ENCODE data around the gene RPS6KA2. TPM values are rescaled to one million over a fixed set of nuclear protein-coding genes. Genes with fewer than 3 reads are reported as not detected.

Gene RPS6KA2
- total and polyA plus RNA-seq, 3 donors from 2014 or later, result 18.4 to 21.7 (median 19.8) TPM

- intact Hi-C loops (cut with DNase I; ENCODE audit: low total_unique reads), result no loop called here
- H3K27ac ChIP-seq, result no peak overlapping the region
- H3K36me3 ChIP-seq (ENCODE audit: low read depth, missing control alignments), result no peaks in the 10 kb centered on the region
- WGBS, 2 donors, result 96 to 100% methylated on average over 1 to 2 of the region's 2 CpGs
- H3K27me3 ChIP-seq, result no peaks in the 10 kb centered on the region
- H3K9me3 ChIP-seq, result no peaks in the 10 kb centered on the region
- H3K4me3 ChIP-seq, result no peak overlapping the region
- H3K4me1 ChIP-seq, result no peaks in the 10 kb centered on the region
- TF ChIP-seq POLR2A (IDR thresholded peaks at IDR 0.05) (no peak), CTCF (IDR thresholded peaks at IDR 0.05) (no peak)
- no peak for DNase-seq
Observed at GRCh38 chr6:166507380-166507779, 119.7 kb downstream of the RPS6KA2 start.

DNA sequence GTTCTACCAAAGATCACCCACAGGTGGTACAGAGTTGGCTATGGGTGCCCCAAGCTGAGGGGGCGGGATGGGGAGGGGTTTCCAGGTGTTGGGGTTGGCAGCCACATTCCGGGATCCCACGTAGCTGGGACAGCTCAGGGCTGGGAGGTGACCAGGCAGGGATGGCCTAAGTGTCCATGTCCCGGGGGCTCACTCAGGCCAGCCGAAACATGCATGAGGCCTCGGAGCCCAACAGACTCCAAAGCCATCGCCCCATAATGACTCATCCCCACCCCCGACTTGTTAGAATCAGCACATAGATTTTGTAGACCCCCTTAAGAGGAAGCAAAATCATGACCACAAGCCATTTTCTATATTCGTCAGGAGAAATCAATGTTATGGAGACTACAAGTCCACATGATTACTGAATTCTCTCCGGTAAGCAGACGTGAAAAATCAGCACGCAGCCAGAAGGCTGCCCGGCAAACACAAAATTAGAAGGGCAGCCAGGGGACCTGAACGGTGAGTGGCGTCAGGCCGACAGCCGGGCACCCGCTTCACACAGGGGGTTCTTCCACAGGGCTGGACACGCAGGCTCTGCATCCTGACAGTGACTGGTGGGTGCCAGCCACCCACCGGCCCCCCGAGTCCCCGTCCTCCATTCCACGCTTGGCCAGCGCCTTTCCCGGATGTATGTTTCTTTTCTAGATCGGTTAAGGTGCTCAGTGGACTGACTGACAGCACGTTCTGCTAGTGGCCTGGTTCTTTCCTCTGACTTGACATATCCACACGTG lies 121.7 kb downstream of the RPS6KA2 start:
- TF ChIP-seq POLR2A (IDR thresholded peaks at IDR 0.05), result no peak
- no peak for TF ChIP-seq CTCF (IDR thresholded peaks at IDR 0.05)

DNA sequence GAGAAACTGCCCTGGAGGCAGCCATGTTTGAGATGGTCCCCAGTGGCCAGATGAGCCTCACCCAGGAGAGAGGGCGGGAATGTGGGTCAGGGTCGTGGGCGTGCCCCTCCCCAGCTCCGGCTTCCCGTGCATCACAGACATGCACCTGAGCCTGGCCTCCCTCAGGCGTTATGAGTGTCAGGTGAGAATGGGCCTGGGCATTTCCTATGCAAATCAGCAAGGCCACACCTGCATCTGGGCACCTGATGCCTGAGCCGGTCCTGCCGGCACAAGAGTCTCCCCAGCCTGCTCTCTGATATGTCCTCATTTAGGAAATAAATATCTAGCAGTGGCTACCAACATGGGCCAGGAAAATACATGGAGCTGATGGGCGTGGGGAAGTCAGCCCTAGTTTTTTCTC lies 123.0 kb downstream of the RPS6KA2 start:
- no peak for DNase-seq
- intact Hi-C loops (cut with DNase I; ENCODE audit: low total_unique reads), result no loop called here
- no peak for TF ChIP-seq POLR2A (IDR thresholded peaks at IDR 0.05)
- no peak for TF ChIP-seq CTCF (IDR thresholded peaks at IDR 0.05)
- Histone ChIP-seq H3K4me1 (no peaks in the 10 kb centered on the region), H3K9me3 (no peaks in the 10 kb centered on the region), H3K27ac (no peak overlapping the region), H3K27me3 (no peaks in the 10 kb centered on the region), H3K36me3 (ENCODE audit: low read depth, missing control alignments) (no peaks in the 10 kb centered on the region), H3K4me3 (no peak overlapping the region)
- WGBS, 2 donors, result 90 to 99% methylated on average over 5 to 9 of the region's 9 CpGs

More for the DNA sequence above, 121.7 kb downstream of the RPS6KA2 start:
- Histone ChIP-seq H3K4me1 (no peaks in the 10 kb centered on the region), H3K27ac (no peak overlapping the region), H3K4me3 (no peak overlapping the region), H3K36me3 (ENCODE audit: low read depth, missing control alignments) (no peaks in the 10 kb centered on the region), H3K9me3 (no peaks in the 10 kb centered on the region), H3K27me3 (no peaks in the 10 kb centered on the region)
- no peak for DNase-seq
- 93 to 96% methylated on average over 26 to 28 of the region's 28 CpGs for WGBS, 2 donors
- intact Hi-C loops (cut with DNase I; ENCODE audit: low total_unique reads), result no loop called here

DNA sequence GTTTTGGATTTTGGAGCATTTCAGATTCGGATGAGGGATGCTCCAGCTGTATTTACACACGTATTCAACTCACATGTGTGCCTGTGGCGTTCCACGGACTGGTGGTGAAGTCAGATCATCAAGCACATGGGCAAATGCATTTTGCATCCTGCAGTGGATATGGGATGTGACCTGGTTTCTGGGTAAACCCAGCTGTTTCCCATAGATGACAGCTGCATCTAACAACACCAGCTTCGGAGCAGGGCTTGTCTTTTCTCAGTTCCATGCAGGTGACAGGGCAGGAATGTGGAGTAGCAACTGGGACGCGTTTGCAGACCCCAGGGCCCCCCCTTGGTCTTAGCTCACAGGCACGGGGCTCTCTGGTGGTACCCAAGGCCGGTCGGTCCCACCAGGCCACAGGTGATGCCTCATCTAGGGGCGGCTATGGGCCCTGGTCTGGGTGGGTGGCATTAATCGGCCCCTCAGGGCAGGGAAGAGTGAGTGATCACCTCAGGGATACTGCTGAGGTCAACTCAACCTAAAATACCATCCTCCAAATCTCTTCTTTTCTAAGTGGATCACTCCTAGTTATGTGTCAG lies 123.8 kb downstream of the RPS6KA2 start:
- no peak for DNase-seq
- H3K36me3 ChIP-seq (ENCODE audit: low read depth, missing control alignments), result no peaks in the 10 kb centered on the region
- WGBS, 2 donors, result 96 to 98% methylated on average over 7 to 12 of the region's 12 CpGs

More for the DNA sequence above, 123.8 kb downstream of the RPS6KA2 start:
- Histone ChIP-seq H3K27me3 (no peaks in the 10 kb centered on the region), H3K4me1 (no peaks in the 10 kb centered on the region), H3K4me3 (no peak overlapping the region), H3K27ac (no peak overlapping the region), H3K9me3 (no peaks in the 10 kb centered on the region)
- intact Hi-C loops (cut with DNase I; ENCODE audit: low total_unique reads), result no loop called here
- TF ChIP-seq POLR2A (IDR thresholded peaks at IDR 0.05) (no peak), CTCF (IDR thresholded peaks at IDR 0.05) (no peak)

All from testis (tissue), 3 donors.